HEK293T (cell line): ENCODE data around the gene KLHL22.

Experiments
- ARNT ChIP-seq: fragments of 450-650 bp; IDR thresholded peaks from 2 replicates; pipeline ENCODE4 v1.6.1; 2017; ENCODE audit warnings: mild to moderate bottlenecking
- ELF4 ChIP-seq: fragments of 450-650 bp; IDR thresholded peaks from 2 replicates; pipeline ENCODE4 v1.6.1; 2017; ENCODE audit warnings: antibody characterized with exemption
- FOXK2 ChIP-seq: fragments of 450-650 bp; IDR thresholded peaks from 2 replicates; pipeline ENCODE4 v1.6.1; 2016; ENCODE audit warnings: mild to moderate bottlenecking
- FOXM1 ChIP-seq: fragments of 450-650 bp; IDR thresholded peaks from 2 replicates; pipeline ENCODE4 v1.6.1; 2017; ENCODE audit warnings: mild to moderate bottlenecking, borderline replicate concordance
- HDGF ChIP-seq: fragments of 450-650 bp; IDR thresholded peaks from 2 replicates; pipeline ENCODE4 v1.6.1; 2017; ENCODE audit warnings: antibody characterized with exemption, borderline replicate concordance
- NFRKB ChIP-seq: fragments of 450-650 bp; IDR thresholded peaks from 2 replicates; pipeline ENCODE4 v1.6.1; 2016; ENCODE audit warnings: mild to moderate bottlenecking, moderate library complexity
- SUZ12 ChIP-seq: fragments of 450-650 bp; IDR thresholded peaks from 2 replicates; pipeline ENCODE4 v1.6.1; 2016; ENCODE audit warnings: mild to moderate bottlenecking
- TARDBP ChIP-seq: fragments of 450-650 bp; IDR thresholded peaks from 2 replicates; pipeline ENCODE4 v1.6.1; 2016
- ZNF384 ChIP-seq: fragments of 450-650 bp; IDR thresholded peaks from 2 replicates; pipeline ENCODE4 v1.6.1; 2016

GRCh38 chr22:20414059-20414440 lies 81.5 kb downstream of the KLHL22 start:
- no peak for TF ChIP-seq ELF4
- TF ChIP-seq TARDBP, result no peak
- no peak for TF ChIP-seq FOXK2
- TF ChIP-seq FOXM1, result no peak
- TF ChIP-seq ARNT, result no peak
- no peak for TF ChIP-seq SUZ12
- TF ChIP-seq NFRKB, result no peak
- TF ChIP-seq ZNF384, result no peak
- TF ChIP-seq HDGF, result no peak
